Stimulated activated CD4-positive, alpha-beta T cell treated with anti-CD3 and anti-CD28 coated beads, TNF-alpha, amount 100 ng/mL, for 1 hour (primary cell): ENCODE measurements around the gene CCDC6.
"Not testable (repeated sequence)": the region's sequence is repeated elsewhere in the genome, so short reads cannot be mapped to it uniquely, and the experiment has no call there.

Experiments used
- DNase-seq, 3 donors: peaks; one replicate each; pipeline ENCODE4 v3.0.0-alpha.2; 2020; ENCODE audit warnings: low read depth in 3 of 3, low spot score in 1 of 3

CCDC6 gene

GRCh38 chr10:59880971-59881510 lies 25.3 kb downstream of the CCDC6 start:
- peak in 1 of 3 donors; percentile 31 for DNase-seq

- no peak for DNase-seq
Observed at GRCh38 chr10:59880019-59880717, 26.2 kb downstream of the CCDC6 start.

- no peak for DNase-seq
Observed at GRCh38 chr10:59879363-59879913, 26.9 kb downstream of the CCDC6 start.

- no peak for DNase-seq
Observed at GRCh38 chr10:59878915-59879314, 27.4 kb downstream of the CCDC6 start.

- DNase-seq = no peak
Observed at GRCh38 chr10:59878289-59878688, 28.1 kb downstream of the CCDC6 start.

- no peak for DNase-seq
Observed at GRCh38 chr10:59877191-59877671, 29.1 kb downstream of the CCDC6 start.

GRCh38 chr10:59876695-59877094 lies 29.7 kb downstream of the CCDC6 start:
- no peak for DNase-seq

- DNase-seq = not testable (repeated sequence)
Observed at GRCh38 chr10:59876208-59876607, 30.1 kb downstream of the CCDC6 start.

- DNase-seq = no peak
Observed at GRCh38 chr10:59873896-59874295, 32.5 kb downstream of the CCDC6 start.

GRCh38 chr10:59872892-59873463 lies 33.4 kb downstream of the CCDC6 start:
- no peak for DNase-seq

GRCh38 chr10:59870152-59870551 lies 36.2 kb downstream of the CCDC6 start:
- no peak for DNase-seq

- DNase-seq = no peak
Observed at GRCh38 chr10:59869594-59869940, 36.8 kb downstream of the CCDC6 start.

GRCh38 chr10:59868696-59869593 lies 37.4 kb downstream of the CCDC6 start:
- DNase-seq = no peak

GRCh38 chr10:59867590-59867989 lies 38.8 kb downstream of the CCDC6 start:
- DNase-seq = no peak

- DNase-seq = no peak
Observed at GRCh38 chr10:59865101-59865500, 41.3 kb downstream of the CCDC6 start.

GRCh38 chr10:59864141-59864962 lies 42.0 kb downstream of the CCDC6 start:
- DNase-seq = no peak

GRCh38 chr10:59859570-59859969 lies 46.8 kb downstream of the CCDC6 start:
- no peak for DNase-seq

- DNase-seq = no peak
Observed at GRCh38 chr10:59857921-59858320, 48.4 kb downstream of the CCDC6 start.

GRCh38 chr10:59857049-59857448 lies 49.3 kb downstream of the CCDC6 start:
- DNase-seq = no peak

- DNase-seq = no peak
Observed at GRCh38 chr10:59856104-59856503, 50.3 kb downstream of the CCDC6 start.

GRCh38 chr10:59854571-59854970 lies 51.8 kb downstream of the CCDC6 start:
- no peak for DNase-seq
